Heart left ventricle (tissue), 16 donors: Measurements from ENCODE around the gene GAR1. TPM values are rescaled to one million over a fixed set of nuclear protein-coding genes. Genes with fewer than 3 reads are reported as not detected.

Source experiments
- ATAC-seq, 4 donors: fragments of 200-7000 bp; cut with Tn5 transposase; one replicate each; pipeline ENCODE4 v1.9.1; 2020 to 2022; ENCODE audit warnings: moderate library complexity in 4 of 4, mild to moderate bottlenecking in 3 of 4, moderate number of reproducible peaks in 1 of 4
- DNase-seq, 5 donors: peaks; one replicate each; pipeline ENCODE4 v3.0.0-alpha.2; 2020
- H3K27ac ChIP-seq, 12 donors: fragments of 200-600 bp; sonication (generic) in 4 of 12; one replicate each; pipeline versions ENCODE4 v1.5.0 to v1.8.0; 2016 to 2022; ENCODE audit warnings: mild to moderate bottlenecking in 2 of 12
- H3K27me3 ChIP-seq, 9 donors: fragments of 200-600 bp; sonication (generic) in 2 of 9; one replicate each; pipeline versions ENCODE4 v1.5.1 to v1.8.0; 2016 to 2022; ENCODE audit warnings: mild to moderate bottlenecking in 3 of 9
- H3K36me3 ChIP-seq, 9 donors: fragments of 200-600 bp; sonication (generic) in 2 of 9; one replicate each; pipeline versions ENCODE4 v1.5.0 to v1.8.0; 2018 to 2022; ENCODE audit warnings: mild to moderate bottlenecking in 2 of 9
- H3K4me1 ChIP-seq, 12 donors: fragments of 200-600 bp; sonication (generic) in 4 of 12; one replicate each; pipeline versions ENCODE4 v1.5.0 to v1.8.0; 2016 to 2022; ENCODE audit warnings: mild to moderate bottlenecking in 3 of 12
- H3K4me3 ChIP-seq, 12 donors: fragments of 200-600 bp; sonication (generic) in 4 of 12; one replicate each; pipeline versions ENCODE4 v1.5.0 to v1.8.0; 2017 to 2022; ENCODE audit warnings: mild to moderate bottlenecking in 9 of 12, moderate library complexity in 4 of 12
- H3K9me3 ChIP-seq, 12 donors: fragments of 200-600 bp; sonication (generic) in 4 of 12; one replicate each; pipeline versions ENCODE4 v1.5.0 to v1.8.0; 2016 to 2022; ENCODE audit warnings: mild to moderate bottlenecking in 1 of 12
- POLR2A ChIP-seq, 2 donors: fragments of 450-650 bp; IDR thresholded peaks; one replicate each; pipeline ENCODE4 v1.6.1; 2017; ENCODE audit warnings: antibody characterized with exemption in 2 of 2, mild to moderate bottlenecking in 2 of 2, moderate library complexity in 2 of 2
- WGBS, 4 donors: extraction: QIAGEN DNeasy Blood & Tissue Kit in 2 of 4; methylation state at CpG; one replicate each; pipeline versions ENCODE4 v1.1.5 to v1.1.7; 2013 to 2018; 5-methylcytosine and 5-hydroxymethylcytosine counted together
- intact Hi-C, 10 donors: fragments of 100-400 bp; cut with DNase I; formaldehyde crosslinking; loops; one replicate each; pipeline versions ENCODE4 v1.11.1 to v1.14.2; 2022
- polyA plus RNA-seq, 2 donors: library from polyadenylated mRNA; stranded (reverse); fragments of 200-250 nt; gene quantifications; one replicate each; pipeline ENCODE4 v1.2.3, GENCODE V29; 2013
- total RNA-seq, 9 donors: library from RNA; depleted of rRNA in 2 of 9; stranded (reverse); fragments of >200 nt in 2 of 9; fragmentation: NEBNext Ultra II Directional in 3 of 9; extraction: Animal tissue kit (Norgen Biotek cat#: 25700) in 3 of 9; gene quantifications; one replicate each; pipeline versions ENCODE4 v1.1.0 to v1.2.4, GENCODE V29; 2016 to 2023
- TF ChIP-seq, protein P1 (sequence below), 12 donors: fragments of 200-600 bp; sonication (generic) in 4 of 12; IDR thresholded peaks; one replicate each; pipeline versions ENCODE4 v1.5.0 to v1.8.0; 2018 to 2022; ENCODE audit warnings: antibody characterized with exemption in 12 of 12, mild to moderate bottlenecking in 5 of 12
- donor health status: ischemic (EF 13 %, LVEDD 7.1; RV severe dilation, severe dysfunction).
- donor health status: healthy with polysubstance abuse.
- donor health status: DM: no; HTN: yes; CAD: no.
- donor health status: DM: no; HTN: no; CAD: no.
- donor health status: ischemic (EF 25% LVEDD 6.9; RV normal size, moderate dysfunction).
- donor health status: ischemic (EF 25% LVEDD 5.7; RV mildly dilated, moderate dysfunction).
- donor health status: healthy.
- donor health status: DM: yes; HTN: yes; CAD: no.
- donor health status: ischemic (EF 35%, LVEDD 5.7; RV mildly dilated, moderate dysfunction).
- donor health status: nonischemic (EF 11% LVEDD 7.7; RV severe dilation, severe dysfunction).
- donor health status: DM: yes; HTN: yes; CAD: no.
- donor health status: PGD.
- donor health status: ischemic (EF 29% LVEDD 5.4; RV normal size, mild dysfunction).
- donor health status: nonischemic (EF 23%, LVEDD 6.1; RV moderate dilation, normal function).

GAR1 gene
- total and polyA plus RNA-seq, 11 donors, result 3.2 to 22.3 (median 8.5) TPM

DNA sequence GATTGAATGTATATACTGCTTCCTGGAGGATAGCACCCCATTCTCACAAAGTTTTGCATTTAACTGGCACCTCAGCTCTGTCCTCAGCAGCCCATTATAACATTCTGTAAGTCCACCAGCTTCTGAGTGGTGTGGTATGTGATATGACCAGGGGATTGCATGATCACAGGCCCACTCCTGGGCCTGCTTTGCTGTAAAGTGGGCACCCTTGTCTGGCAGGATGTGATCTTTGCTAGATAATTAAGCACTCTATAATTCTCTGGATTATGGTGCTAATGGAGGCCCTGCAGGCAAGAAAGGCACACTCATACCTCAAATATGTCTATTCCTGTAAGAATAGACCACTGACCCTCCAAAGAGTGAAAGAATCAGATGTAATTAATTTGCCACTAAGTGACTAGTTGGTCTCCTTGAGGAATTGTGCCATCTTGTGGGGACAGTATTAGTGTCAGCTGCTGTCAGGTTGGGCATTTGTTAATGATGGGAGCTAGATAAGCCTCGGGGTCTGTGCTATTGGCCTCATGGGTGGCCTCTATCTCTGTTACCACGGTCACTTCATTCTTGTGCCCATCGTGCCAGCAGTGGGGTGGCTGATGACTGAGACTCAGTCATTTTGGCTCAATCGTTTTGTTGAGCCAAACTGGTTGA, 11.5 kb upstream of the GAR1 start:
- H3K9me3 ChIP-seq, result no peaks in the 10 kb centered on the region
- ATAC-seq (peak in 1 of 4 donors; percentile 61), DNase-seq (no peak)
- H3K4me1 ChIP-seq, result peaks cover 0 to 7% (median 0%) of the 10 kb centered on the region in 12 donors
- no peak overlapping the region for H3K27ac ChIP-seq
- no peaks in the 10 kb centered on the region for H3K36me3 ChIP-seq
- H3K27me3 ChIP-seq, result no peaks in the 10 kb centered on the region
- TF ChIP-seq POLR2A (IDR thresholded peaks at IDR 0.05), result no peak
- TF ChIP-seq, protein P1, sequence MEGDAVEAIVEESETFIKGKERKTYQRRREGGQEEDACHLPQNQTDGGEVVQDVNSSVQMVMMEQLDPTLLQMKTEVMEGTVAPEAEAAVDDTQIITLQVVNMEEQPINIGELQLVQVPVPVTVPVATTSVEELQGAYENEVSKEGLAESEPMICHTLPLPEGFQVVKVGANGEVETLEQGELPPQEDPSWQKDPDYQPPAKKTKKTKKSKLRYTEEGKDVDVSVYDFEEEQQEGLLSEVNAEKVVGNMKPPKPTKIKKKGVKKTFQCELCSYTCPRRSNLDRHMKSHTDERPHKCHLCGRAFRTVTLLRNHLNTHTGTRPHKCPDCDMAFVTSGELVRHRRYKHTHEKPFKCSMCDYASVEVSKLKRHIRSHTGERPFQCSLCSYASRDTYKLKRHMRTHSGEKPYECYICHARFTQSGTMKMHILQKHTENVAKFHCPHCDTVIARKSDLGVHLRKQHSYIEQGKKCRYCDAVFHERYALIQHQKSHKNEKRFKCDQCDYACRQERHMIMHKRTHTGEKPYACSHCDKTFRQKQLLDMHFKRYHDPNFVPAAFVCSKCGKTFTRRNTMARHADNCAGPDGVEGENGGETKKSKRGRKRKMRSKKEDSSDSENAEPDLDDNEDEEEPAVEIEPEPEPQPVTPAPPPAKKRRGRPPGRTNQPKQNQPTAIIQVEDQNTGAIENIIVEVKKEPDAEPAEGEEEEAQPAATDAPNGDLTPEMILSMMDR (IDR thresholded peaks at IDR 0.05), result peak in 8 of 12 donors; percentile 17 to 47 (median 36)
- no peak overlapping the region for H3K4me3 ChIP-seq
- intact Hi-C loops, result loop anchor here in 3 of 10 donors (1.0 to 10.0 kb wide), 3 partner anchors 69 to 382 kb away; partner anchors contain the start of genes CASP6 (in 1 of the 3) and PLA2G12A (in 1 of the 3)
- 24 to 28% (median 28%) methylated on average over 4 of the region's 4 CpGs for WGBS, 4 donors

DNA sequence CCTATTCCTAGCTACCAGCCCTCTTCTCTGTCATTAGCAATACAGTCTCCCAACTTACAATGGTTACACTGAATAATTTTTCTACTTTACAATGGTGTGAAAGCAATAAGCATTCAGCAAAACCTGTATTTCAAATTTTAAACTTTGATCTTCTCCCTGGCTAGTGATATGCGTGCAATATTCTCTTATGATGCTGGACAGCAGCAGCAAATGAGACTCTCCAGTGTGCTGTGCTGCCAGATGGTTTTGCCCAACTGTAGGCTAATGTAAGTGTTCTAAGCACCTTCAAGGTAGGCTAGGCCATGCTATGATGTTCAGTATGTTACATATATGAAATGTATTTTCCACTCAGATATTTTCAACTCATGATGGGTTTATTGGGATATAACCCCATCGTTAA, 5.9 kb upstream of the GAR1 start:
- intact Hi-C loops, result loop anchor here in 5 of 10 donors (5.0 to 10.0 kb wide), 6 partner anchors 75 to 387 kb away; partner anchors contain the start of genes CASP6 (in 2 of the 5), MCUB (in 1 of the 5) and PLA2G12A (in 1 of the 5)
- peaks cover 0 to 5% (median 3%) of the 10 kb centered on the region in 12 donors for H3K4me1 ChIP-seq
- H3K36me3 ChIP-seq, result no peaks in the 10 kb centered on the region
- DNase-seq, result no peak
- ATAC-seq, result no peak
- H3K4me3 ChIP-seq, result no peak overlapping the region
- 91 to 95% (median 93%) methylated on average over 2 of the region's 2 CpGs for WGBS, 4 donors
- H3K27me3 ChIP-seq, result no peaks in the 10 kb centered on the region
- H3K9me3 ChIP-seq, result no peaks in the 10 kb centered on the region
- no peak overlapping the region for H3K27ac ChIP-seq
- TF ChIP-seq POLR2A (IDR thresholded peaks at IDR 0.05), result no peak
- TF ChIP-seq, protein P1 (IDR thresholded peaks at IDR 0.05), result no peak

DNA sequence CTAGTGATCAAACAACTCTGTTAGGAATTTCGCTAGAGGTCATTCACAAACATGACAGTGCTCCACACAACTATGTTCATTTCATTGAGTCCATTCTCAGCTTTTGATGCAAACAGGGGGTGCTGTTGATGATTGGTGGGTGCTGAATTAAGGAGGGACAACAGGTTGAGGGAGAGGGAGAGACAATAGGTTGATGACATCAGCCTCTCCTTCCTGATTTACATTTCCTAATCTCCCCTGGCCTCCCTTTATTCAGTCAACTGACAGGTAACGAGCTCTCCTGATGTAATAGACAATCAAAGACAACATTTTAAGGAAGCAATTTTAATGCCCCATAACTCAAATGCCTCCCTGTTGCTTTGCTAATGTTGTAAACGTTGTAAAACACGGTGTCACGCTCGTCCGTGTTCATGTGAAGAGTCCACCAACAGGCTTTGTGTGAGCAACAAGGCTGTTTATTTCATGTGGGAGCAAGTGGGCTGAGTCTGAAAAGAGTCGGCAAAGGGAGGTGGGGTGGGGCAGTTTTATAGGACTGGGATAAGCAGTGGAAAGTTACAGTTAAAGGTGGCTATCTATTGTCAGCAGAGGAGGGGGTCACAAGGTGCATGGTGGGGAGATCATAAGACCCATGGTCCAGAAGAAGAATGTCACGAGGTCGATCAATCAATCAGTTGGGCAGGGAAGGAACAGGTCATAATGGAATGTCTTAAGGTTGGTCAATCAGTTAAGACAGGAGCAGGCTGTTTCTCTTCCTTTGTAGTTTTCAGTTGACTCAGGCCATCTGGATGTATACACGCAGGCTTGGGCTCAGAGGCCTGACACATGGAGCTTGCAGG, 4.8 kb upstream of the GAR1 start:
- peaks cover 0 to 7% (median 5%) of the 10 kb centered on the region in 12 donors for H3K4me1 ChIP-seq
- DNase-seq, result no peak
- 71 to 79% (median 75%) methylated on average over 11 of the region's 11 CpGs for WGBS, 4 donors
- H3K4me3 ChIP-seq, result no peak overlapping the region
- no peak overlapping the region for H3K27ac ChIP-seq
- no peaks in the 10 kb centered on the region for H3K9me3 ChIP-seq
- intact Hi-C loops, result loop anchor here in 5 of 10 donors (10.0 kb wide), 4 partner anchors 106 to 276 kb away; partner anchors contain the start of genes CASP6 (in 2 of the 5) and MCUB (in 1 of the 5)
- no peak for ATAC-seq
- H3K36me3 ChIP-seq, result no peaks in the 10 kb centered on the region
- H3K27me3 ChIP-seq, result no peaks in the 10 kb centered on the region
- TF ChIP-seq, protein P1 (IDR thresholded peaks at IDR 0.05), result no peak
- no peak for TF ChIP-seq POLR2A (IDR thresholded peaks at IDR 0.05)

DNA sequence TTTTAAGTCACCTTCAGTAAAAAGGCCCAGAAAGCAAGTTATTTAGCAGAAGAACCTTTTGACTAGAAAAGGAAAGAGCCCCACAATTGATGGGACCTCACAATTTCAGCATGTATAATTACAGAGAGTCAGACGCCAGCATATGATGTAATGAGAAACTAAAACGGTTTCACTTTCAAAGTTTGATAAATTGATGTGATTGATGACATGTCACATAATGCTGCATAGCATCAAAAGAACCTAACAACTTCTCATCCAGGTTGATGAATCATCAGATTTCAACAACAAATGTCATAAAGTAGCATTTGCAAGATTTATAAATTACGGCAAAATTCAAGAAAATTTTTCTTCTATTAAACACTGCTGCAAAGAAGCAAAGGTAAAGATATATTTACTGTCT, 3.9 kb upstream of the GAR1 start:
- ATAC-seq (no peak), DNase-seq (no peak)
- TF ChIP-seq, protein P1 (IDR thresholded peaks at IDR 0.05), result no peak
- TF ChIP-seq POLR2A (IDR thresholded peaks at IDR 0.05), result no peak
- Histone ChIP-seq H3K4me1 (peaks cover 0 to 16% (median 11%) of the 10 kb centered on the region in 12 donors), H3K9me3 (no peaks in the 10 kb centered on the region), H3K36me3 (no peaks in the 10 kb centered on the region), H3K27me3 (no peaks in the 10 kb centered on the region), H3K4me3 (no peak overlapping the region), H3K27ac (no peak overlapping the region)
- intact Hi-C loops, result loop anchor here in 5 of 10 donors (10.0 kb wide), 4 partner anchors 107 to 277 kb away; partner anchors contain the start of genes CASP6 (in 2 of the 5) and MCUB (in 1 of the 5)
- 56 to 68% (median 64%) methylated on average over 3 of the region's 3 CpGs for WGBS, 4 donors
